ENCODE data around the gene SCUBE2. TPM values are rescaled to one million over a fixed set of nuclear protein-coding genes. Genes with fewer than 3 reads are reported as not detected.

The SCUBE2 gene
- total and polyA plus RNA-seq, 2 of the 4 experiments (the other 2 are of a cell fraction) = 0.43 to 0.72 TPM

- DNase-seq (peak; percentile 3), ATAC-seq (ENCODE audit: low read depth) (no peak)
- H3K4me3 ChIP-seq (ENCODE audit: insufficient read depth, low read depth, low read length) = no peak overlapping the region
- no peak overlapping the region for H2AK5ac ChIP-seq (ENCODE audit: low read depth, low read length)
- H4K5ac ChIP-seq (ENCODE audit: low read depth, low read length) = no peak overlapping the region
- peak overlapping the region; percentile 66 for H2AFZ ChIP-seq (replicated peaks; ENCODE audit: low read length, poor library complexity)
- intact Hi-C loops (cut with micrococcal nuclease) = loop anchor here (5.0 kb wide), 1 partner anchor 48 kb away; no protein-coding TSS in a partner anchor
- no peak overlapping the region for H4K8ac ChIP-seq (ENCODE audit: low read depth in 2 of 2, low read length in 2 of 2)
- H2BK15ac ChIP-seq (ENCODE audit: low read depth, low read length) = no peak overlapping the region
- H3K36me3 ChIP-seq (ENCODE audit: control insufficient read depth, insufficient read depth, low read length) = no peaks in the 10 kb centered on the region
- no peak overlapping the region for H3K23ac ChIP-seq (ENCODE audit: low read depth, low read length)
- 88% methylated on average over 1 of the region's 7 CpGs; no CpG with 5 or more reads in 1 of the 2 experiments for WGBS, 2 experiments (ENCODE audit: extremely low coverage in 2 of 2, insufficient read length in 1 of 2)
- H3K14ac ChIP-seq (replicated peaks; ENCODE audit: low read depth, low read length) = no peak overlapping the region
- dilution Hi-C loops (cut with HindIII; ENCODE audit: low sequenced_read_pairs, unreplicated experiment) = no loop called here
- ChIA-PET POLR2A (ENCODE audit: unreplicated experiment) (interaction anchor here (0.6 kb wide), 1 partner anchor 23 kb away, joined by 3 read pairs; no protein-coding TSS in a partner anchor), CTCF (no interaction called here)
- H3K4me1 ChIP-seq (ENCODE audit: control insufficient read depth, insufficient read depth, low read length) = no peaks in the 10 kb centered on the region
- H2AK9ac ChIP-seq (replicated peaks; ENCODE audit: low read depth, low read length, poor library complexity) = no peak overlapping the region
- no peak overlapping the region for H3K56ac ChIP-seq (ENCODE audit: extremely low read depth, insufficient read depth, low read length)
- H2BK20ac ChIP-seq (ENCODE audit: low read depth, low read length) = no peak overlapping the region
- H3K79me1 ChIP-seq (ENCODE audit: low read depth in 1 of 2, low read length in 2 of 2) = no peaks in the 10 kb centered on the region
- no peak overlapping the region for H3K4ac ChIP-seq (ENCODE audit: low read depth, low read length)
- H3K9me1 ChIP-seq (ENCODE audit: insufficient read depth, low read length) = peaks cover 5% of the 10 kb centered on the region
- no peak overlapping the region for H4K91ac ChIP-seq (ENCODE audit: insufficient read depth, low read depth, low read length)
- no peaks in the 10 kb centered on the region for H3K9me3 ChIP-seq (ENCODE audit: control insufficient read depth, insufficient read depth, low read length)
- no peak overlapping the region for H3K18ac ChIP-seq (ENCODE audit: low read depth, low read length)
- H2BK120ac ChIP-seq (ENCODE audit: low read depth, low read length) = no peak overlapping the region
- no peak overlapping the region for H3K27ac ChIP-seq (ENCODE audit: insufficient read depth, low read length)
- no peak overlapping the region for H3K9ac ChIP-seq (ENCODE audit: low read depth, low read length)
- no peak overlapping the region for H3K4me2 ChIP-seq (ENCODE audit: low read depth, low read length)
- BruUV-seq (replicated peaks) = no TSS peak
- no peaks in the 10 kb centered on the region for H4K20me1 ChIP-seq (ENCODE audit: insufficient read depth, low read length)
- TF ChIP-seq RFX5 (IDR thresholded peaks at IDR 0.05; ENCODE audit: low read depth, low read length) = no peak
- TF ChIP-seq POLR2A (IDR thresholded peaks at IDR 0.05; ENCODE audit: low read depth, low read length) = no peak
- TF ChIP-seq NFE2L2 (IDR thresholded peaks at IDR 0.05; ENCODE audit: low read depth, low read length) = no peak
- no peak for TF ChIP-seq CEBPB (IDR thresholded peaks at IDR 0.05; ENCODE audit: low read depth, low read length)
- TF ChIP-seq MXI1 (IDR thresholded peaks at IDR 0.05; ENCODE audit: borderline replicate concordance, low read depth, low read length) = no peak
- no peak for TF ChIP-seq CHD1 (IDR thresholded peaks at IDR 0.05; ENCODE audit: low read depth, low read length)
- TF ChIP-seq, protein P1, sequence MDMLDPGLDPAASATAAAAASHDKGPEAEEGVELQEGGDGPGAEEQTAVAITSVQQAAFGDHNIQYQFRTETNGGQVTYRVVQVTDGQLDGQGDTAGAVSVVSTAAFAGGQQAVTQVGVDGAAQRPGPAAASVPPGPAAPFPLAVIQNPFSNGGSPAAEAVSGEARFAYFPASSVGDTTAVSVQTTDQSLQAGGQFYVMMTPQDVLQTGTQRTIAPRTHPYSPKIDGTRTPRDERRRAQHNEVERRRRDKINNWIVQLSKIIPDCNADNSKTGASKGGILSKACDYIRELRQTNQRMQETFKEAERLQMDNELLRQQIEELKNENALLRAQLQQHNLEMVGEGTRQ (IDR thresholded peaks at IDR 0.05; ENCODE audit: low read depth, low read length) = no peak
- TF ChIP-seq RAD21 (IDR thresholded peaks at IDR 0.05; ENCODE audit: low read length) = no peak
- TF ChIP-seq ELK1 (IDR thresholded peaks at IDR 0.05; ENCODE audit: borderline replicate concordance, low read depth, low read length) = no peak
- TF ChIP-seq RCOR1 (IDR thresholded peaks at IDR 0.05; ENCODE audit: insufficient replicate concordance, low read length) = no peak
- no peak for TF ChIP-seq FOS (IDR thresholded peaks at IDR 0.05; ENCODE audit: low read depth, low read length)
- no peak for TF ChIP-seq MAFK (IDR thresholded peaks at IDR 0.05; ENCODE audit: low read depth, low read length)
- no peak for TF ChIP-seq BHLHE40 (IDR thresholded peaks at IDR 0.05; ENCODE audit: low read depth, low read length)
- no peak for TF ChIP-seq MAZ (IDR thresholded peaks at IDR 0.05; ENCODE audit: borderline replicate concordance, low read depth, low read length)
- TF ChIP-seq SMC3 (IDR thresholded peaks at IDR 0.05; ENCODE audit: low read depth, low read length) = no peak
- TF ChIP-seq CTCF (conservative IDR thresholded peaks at IDR 0.05; ENCODE audit: low read depth, low read length) = no peak
- H2BK5ac ChIP-seq (ENCODE audit: low read depth, low read length, poor library complexity, severe bottlenecking) = no peak overlapping the region
- in situ Hi-C loops (cut with MboI; ENCODE audit: low sequenced_read_pairs) = no loop called here
- H3K27me3 ChIP-seq (ENCODE audit: control insufficient read depth, insufficient read depth, low read length) = no peaks in the 10 kb centered on the region
Measured at GRCh38 chr11:9029422-9029821, 62.0 kb downstream of the SCUBE2 start.

Data from IMR-90 (cell line).